ENCODE measurements around the gene SLC34A1. TPM values are rescaled to one million over a fixed set of nuclear protein-coding genes. Genes with fewer than 3 reads are reported as not detected.
A peak's percentile ranks its signal among the peaks of the same experiment; 100 is the strongest.

The SLC34A1 gene
- total and polyA plus RNA-seq, 2 of the 13 experiments (the other 11 are each of a cell fraction or from before 2014, with no cell fraction given), result 0.03 to 0.20 TPM

DNA sequence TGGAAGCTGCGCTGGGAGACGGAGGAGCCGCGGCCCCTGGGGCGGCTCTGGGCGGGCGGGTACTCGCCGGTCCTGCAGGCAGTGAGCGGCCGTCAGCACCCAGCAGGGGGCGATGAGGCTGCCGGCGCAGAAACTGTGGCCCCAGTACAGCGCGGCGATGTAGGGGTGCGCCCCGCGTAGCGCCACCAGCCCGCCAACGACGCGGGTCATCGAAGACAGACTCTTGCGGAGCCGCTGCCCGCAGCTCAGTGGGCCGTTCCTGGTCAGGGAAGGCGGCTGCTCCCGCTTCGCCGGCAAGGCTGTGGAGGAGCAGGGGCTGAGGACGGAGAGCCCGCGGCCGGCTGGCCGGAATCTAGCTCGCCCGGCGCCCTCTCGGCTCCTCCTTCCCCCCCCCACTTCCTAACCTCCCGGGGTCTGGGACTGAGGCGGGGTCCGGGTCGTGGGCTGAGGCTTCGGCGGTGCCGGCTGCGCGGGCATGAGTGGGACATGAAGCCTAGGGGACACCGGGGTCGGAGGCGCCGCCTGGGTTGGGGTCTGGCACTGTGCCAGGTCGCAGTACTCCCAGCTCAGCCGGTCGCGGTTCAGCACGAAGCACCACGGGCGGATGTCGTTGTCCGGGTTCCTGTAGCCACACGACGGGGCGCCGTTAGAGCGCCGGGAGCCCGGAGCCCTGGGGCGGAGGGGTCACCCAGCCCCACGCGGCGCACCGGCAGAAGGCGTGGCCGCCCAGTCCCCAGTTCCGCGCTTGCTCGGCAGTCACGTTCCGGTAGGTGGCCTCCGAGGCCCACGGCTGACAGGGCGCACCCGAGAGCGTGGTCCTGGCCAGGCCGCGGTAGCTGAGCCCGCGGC, 19.8 kb downstream of the SLC34A1 start (continued):
- TF ChIP-seq, protein P1, sequence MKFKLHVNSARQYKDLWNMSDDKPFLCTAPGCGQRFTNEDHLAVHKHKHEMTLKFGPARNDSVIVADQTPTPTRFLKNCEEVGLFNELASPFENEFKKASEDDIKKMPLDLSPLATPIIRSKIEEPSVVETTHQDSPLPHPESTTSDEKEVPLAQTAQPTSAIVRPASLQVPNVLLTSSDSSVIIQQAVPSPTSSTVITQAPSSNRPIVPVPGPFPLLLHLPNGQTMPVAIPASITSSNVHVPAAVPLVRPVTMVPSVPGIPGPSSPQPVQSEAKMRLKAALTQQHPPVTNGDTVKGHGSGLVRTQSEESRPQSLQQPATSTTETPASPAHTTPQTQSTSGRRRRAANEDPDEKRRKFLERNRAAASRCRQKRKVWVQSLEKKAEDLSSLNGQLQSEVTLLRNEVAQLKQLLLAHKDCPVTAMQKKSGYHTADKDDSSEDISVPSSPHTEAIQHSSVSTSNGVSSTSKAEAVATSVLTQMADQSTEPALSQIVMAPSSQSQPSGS (CRISPR knock-in tag; IDR thresholded peaks at IDR 0.05), result 0 out of 2 replicates have a peak, but pooled peaks have one; percentile 17
- no peak for TF ChIP-seq ZNF143 (CRISPR knock-in tag; IDR thresholded peaks at IDR 0.05)
- TF ChIP-seq RERE (CRISPR knock-in tag; IDR thresholded peaks at IDR 0.05; ENCODE audit: low read depth), result no peak
- TF ChIP-seq HES4 (CRISPR knock-in tag; IDR thresholded peaks at IDR 0.05; ENCODE audit: borderline replicate concordance), result no peak
- TF ChIP-seq, protein P2, sequence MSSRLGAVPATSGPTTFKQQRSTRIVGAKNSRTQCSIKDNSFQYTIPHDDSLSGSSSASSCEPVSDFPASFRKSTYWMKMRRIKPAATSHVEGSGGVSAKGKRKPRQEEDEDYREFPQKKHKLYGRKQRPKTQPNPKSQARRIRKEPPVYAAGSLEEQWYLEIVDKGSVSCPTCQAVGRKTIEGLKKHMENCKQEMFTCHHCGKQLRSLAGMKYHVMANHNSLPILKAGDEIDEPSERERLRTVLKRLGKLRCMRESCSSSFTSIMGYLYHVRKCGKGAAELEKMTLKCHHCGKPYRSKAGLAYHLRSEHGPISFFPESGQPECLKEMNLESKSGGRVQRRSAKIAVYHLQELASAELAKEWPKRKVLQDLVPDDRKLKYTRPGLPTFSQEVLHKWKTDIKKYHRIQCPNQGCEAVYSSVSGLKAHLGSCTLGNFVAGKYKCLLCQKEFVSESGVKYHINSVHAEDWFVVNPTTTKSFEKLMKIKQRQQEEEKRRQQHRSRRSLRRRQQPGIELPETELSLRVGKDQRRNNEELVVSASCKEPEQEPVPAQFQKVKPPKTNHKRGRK (CRISPR knock-in tag; IDR thresholded peaks at IDR 0.05), result no peak
- peak; percentile 17 for TF ChIP-seq ETV5 (CRISPR knock-in tag; IDR thresholded peaks at IDR 0.05; ENCODE audit: borderline replicate concordance)
- no peak for TF ChIP-seq DR1 (CRISPR knock-in tag; IDR thresholded peaks at IDR 0.05)
- TF ChIP-seq, protein P3, sequence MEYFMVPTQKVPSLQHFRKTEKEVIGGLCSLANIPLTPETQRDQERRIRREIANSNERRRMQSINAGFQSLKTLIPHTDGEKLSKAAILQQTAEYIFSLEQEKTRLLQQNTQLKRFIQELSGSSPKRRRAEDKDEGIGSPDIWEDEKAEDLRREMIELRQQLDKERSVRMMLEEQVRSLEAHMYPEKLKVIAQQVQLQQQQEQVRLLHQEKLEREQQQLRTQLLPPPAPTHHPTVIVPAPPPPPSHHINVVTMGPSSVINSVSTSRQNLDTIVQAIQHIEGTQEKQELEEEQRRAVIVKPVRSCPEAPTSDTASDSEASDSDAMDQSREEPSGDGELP (IDR thresholded peaks at IDR 0.05; ENCODE audit: borderline replicate concordance, low read depth), result no peak
- TF ChIP-seq ZNF235 (CRISPR knock-in tag; IDR thresholded peaks at IDR 0.05; ENCODE audit: borderline replicate concordance), result peak; percentile 49; the same call in 1 of the 2 replicates
- peak; percentile 91; the same call in 1 of the 2 replicates for TF ChIP-seq NFIB (CRISPR knock-in tag; IDR thresholded peaks at IDR 0.05; ENCODE audit: borderline replicate concordance)
- peak; percentile 70 for TF ChIP-seq YY1 (IDR thresholded peaks at IDR 0.05; ENCODE audit: insufficient read depth, insufficient replicate concordance, low read depth, low read length)
- TF ChIP-seq ZNF790 (CRISPR knock-in tag; IDR thresholded peaks at IDR 0.05; ENCODE audit: borderline replicate concordance), result peak; percentile 72; the same call in 1 of the 2 replicates
- 0 out of 2 replicates have a peak, but pooled peaks have one; percentile 36 for TF ChIP-seq GATAD1 (CRISPR knock-in tag; IDR thresholded peaks at IDR 0.05)
- TF ChIP-seq, protein P4, sequence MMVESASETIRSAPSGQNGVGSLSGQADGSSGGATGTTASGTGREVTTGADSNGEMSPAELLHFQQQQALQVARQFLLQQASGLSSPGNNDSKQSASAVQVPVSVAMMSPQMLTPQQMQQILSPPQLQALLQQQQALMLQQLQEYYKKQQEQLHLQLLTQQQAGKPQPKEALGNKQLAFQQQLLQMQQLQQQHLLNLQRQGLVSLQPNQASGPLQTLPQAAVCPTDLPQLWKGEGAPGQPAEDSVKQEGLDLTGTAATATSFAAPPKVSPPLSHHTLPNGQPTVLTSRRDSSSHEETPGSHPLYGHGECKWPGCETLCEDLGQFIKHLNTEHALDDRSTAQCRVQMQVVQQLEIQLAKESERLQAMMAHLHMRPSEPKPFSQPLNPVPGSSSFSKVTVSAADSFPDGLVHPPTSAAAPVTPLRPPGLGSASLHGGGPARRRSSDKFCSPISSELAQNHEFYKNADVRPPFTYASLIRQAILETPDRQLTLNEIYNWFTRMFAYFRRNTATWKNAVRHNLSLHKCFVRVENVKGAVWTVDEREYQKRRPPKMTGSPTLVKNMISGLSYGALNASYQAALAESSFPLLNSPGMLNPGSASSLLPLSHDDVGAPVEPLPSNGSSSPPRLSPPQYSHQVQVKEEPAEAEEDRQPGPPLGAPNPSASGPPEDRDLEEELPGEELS (CRISPR knock-in tag; IDR thresholded peaks at IDR 0.05), result no peak
- TF ChIP-seq REXO4 (CRISPR knock-in tag; IDR thresholded peaks at IDR 0.05; ENCODE audit: borderline replicate concordance), result 0 out of 2 replicates have a peak, but pooled peaks have one; percentile 21
- TF ChIP-seq RARA (CRISPR knock-in tag; IDR thresholded peaks at IDR 0.05), result no peak
